IPS-18a (cell line): ENCODE data around the gene AMH.

ENCODE experiments used
- H3K27ac ChIP-seq: one replicate; pipeline ENCODE4 v1.5.1; 2013; ENCODE audit warnings: low read length
- H3K27me3 ChIP-seq: one replicate; pipeline ENCODE4 v1.6.1; 2013; ENCODE audit warnings: mild to moderate bottlenecking, low read length; ENCODE audit not compliant: control insufficient read depth, insufficient read depth
- H3K36me3 ChIP-seq: one replicate; pipeline ENCODE4 v1.6.1; 2013; ENCODE audit warnings: low read depth, low read length; ENCODE audit not compliant: control insufficient read depth
- H3K4me1 ChIP-seq: one replicate; pipeline ENCODE4 v1.6.1; 2013; ENCODE audit warnings: low read depth, low read length; ENCODE audit not compliant: control insufficient read depth
- H3K4me3 ChIP-seq: one replicate; pipeline ENCODE4 v1.5.1; 2013; ENCODE audit warnings: low read length
- H3K9ac ChIP-seq: one replicate; pipeline ENCODE4 v1.6.1; 2013; ENCODE audit warnings: mild to moderate bottlenecking, low read length, moderate library complexity
- H3K9me3 ChIP-seq: one replicate; pipeline ENCODE4 v1.6.1; 2013; ENCODE audit warnings: low read depth, low read length; ENCODE audit not compliant: control insufficient read depth

The AMH gene

GRCh38 chr19:2254064-2254872 lies 5.1 kb downstream of the AMH start:
- H3K4me1 ChIP-seq: no peaks in the 10 kb centered on the region
- H3K9ac ChIP-seq: no peak overlapping the region
- H3K9me3 ChIP-seq: no peaks in the 10 kb centered on the region
- H3K27ac ChIP-seq: no peak overlapping the region
- peak overlapping the region; percentile 64 for H3K4me3 ChIP-seq
- H3K36me3 ChIP-seq: no peaks in the 10 kb centered on the region
- peaks cover 25% of the 10 kb centered on the region for H3K27me3 ChIP-seq

DNA sequence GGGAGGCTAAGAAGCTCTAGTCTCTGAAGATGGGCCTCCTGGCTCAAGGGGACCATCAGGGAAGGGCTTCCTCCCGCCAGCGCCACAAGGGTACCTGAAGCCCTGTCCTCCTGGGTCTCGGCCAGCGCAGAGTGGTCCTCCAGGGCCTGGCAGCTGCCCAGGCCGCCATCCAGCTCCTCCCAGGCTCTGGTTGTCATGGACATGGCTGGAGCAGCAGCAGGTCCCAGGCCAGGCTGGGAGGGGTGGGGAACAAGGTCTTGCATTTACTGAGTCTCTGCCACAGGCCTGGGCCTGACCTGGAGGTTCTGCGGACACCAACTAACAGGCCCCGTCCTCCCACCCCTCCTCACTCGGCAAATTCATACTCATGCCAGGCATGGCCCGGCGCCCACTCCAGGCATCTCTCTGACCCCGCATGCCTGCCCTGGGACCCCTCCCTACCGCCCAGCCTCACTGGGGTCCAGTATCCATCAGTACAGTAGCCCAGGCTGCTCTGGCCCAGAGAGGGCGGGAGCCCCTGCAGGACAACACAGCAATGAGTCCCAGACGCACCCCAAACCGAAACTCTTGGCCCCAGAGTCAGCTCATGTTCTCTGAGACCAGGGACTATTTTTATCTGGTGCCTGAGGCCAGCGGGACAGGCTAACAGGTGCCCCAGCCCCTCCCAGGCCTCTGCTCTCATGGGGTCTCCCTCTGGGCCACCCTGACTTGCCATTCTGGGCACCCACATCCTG lies 6.2 kb downstream of the AMH start:
- no peak overlapping the region for H3K27ac ChIP-seq
- peaks cover 25% of the 10 kb centered on the region for H3K27me3 ChIP-seq
- H3K36me3 ChIP-seq: no peaks in the 10 kb centered on the region
- H3K9me3 ChIP-seq: no peaks in the 10 kb centered on the region
- H3K9ac ChIP-seq: no peak overlapping the region
- no peak overlapping the region for H3K4me3 ChIP-seq
- H3K4me1 ChIP-seq: no peaks in the 10 kb centered on the region

DNA sequence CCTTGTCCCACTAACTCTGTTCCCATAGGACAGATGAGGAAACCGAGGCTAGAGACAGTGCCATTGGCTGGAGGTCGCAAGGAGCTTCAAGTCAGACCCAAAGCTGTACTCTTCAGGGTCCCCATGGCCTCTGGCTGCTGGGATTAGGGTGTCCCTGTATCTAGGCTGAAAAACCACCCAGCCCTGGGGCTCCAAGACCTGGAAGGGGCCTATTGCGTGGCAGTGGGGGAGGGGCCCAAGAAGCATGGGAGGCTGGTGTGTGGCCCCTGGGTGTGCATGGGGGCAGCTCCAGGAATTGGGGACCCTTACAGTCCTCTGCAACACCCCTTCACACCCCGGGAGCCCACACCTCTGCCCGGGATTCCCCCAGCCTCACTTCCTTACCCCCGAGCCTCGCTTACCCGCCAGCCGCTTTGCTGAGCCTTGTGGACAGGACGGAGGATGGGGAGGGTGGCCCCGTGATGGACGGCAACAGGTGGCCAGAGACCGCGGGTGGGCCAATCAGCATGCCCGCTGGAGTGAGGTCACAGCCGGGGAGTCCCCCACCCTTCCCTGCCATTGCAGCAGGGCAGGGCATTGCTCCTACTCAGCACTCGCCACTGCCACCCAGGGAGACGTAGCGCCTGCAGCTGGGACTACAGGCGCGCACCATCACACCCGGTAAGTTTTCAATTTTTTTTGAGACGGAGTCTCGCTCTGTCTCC lies 7.0 kb downstream of the AMH start, which contains the start of gene JSRP1:
JSRP1 (minus strand) TSS at position 436 of the 704 bp plus-strand sequence. CDS start 1,103 bp downstream, outside the sequence.
- peaks cover 25% of the 10 kb centered on the region for H3K27me3 ChIP-seq
- H3K4me3 ChIP-seq: no peak within 1 kb of the TSS
- no peaks in the 10 kb centered on the region for H3K9me3 ChIP-seq
- no peaks in the 10 kb centered on the region for H3K4me1 ChIP-seq
- H3K27ac ChIP-seq: no peak within 1 kb of the TSS
- no peak within 1 kb of the TSS for H3K9ac ChIP-seq
- H3K36me3 ChIP-seq: no peaks in the 10 kb centered on the region

DNA sequence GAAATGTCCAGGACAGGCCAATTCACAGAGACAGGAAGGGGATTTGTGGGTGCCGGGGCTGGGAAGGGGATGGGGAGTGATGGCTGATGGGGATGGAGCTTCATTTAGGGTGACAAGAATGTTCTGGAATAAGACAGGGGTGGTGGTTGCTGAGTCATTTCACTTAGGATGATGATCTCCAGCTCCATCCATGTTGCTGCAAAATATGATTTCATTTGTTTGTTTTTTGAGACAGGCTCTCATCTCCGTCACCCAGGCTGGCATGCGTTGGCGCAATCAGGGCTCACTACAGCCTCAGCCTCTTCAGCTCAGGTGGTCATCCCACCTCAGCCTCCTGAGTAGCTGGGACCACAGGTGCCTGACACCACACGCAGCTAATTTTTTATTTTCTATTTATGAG lies 10.2 kb downstream of the AMH start:
- no peak overlapping the region for H3K4me3 ChIP-seq
- no peaks in the 10 kb centered on the region for H3K36me3 ChIP-seq
- H3K27ac ChIP-seq: no peak overlapping the region
- H3K9me3 ChIP-seq: no peaks in the 10 kb centered on the region
- no peak overlapping the region for H3K9ac ChIP-seq
- H3K4me1 ChIP-seq: no peaks in the 10 kb centered on the region
- H3K27me3 ChIP-seq: peaks cover under 1% of the 10 kb centered on the region

- Histone ChIP-seq H3K27me3 (no peaks in the 10 kb centered on the region), H3K4me1 (no peaks in the 10 kb centered on the region), H3K4me3 (no peak overlapping the region), H3K36me3 (no peaks in the 10 kb centered on the region), H3K9ac (no peak overlapping the region), H3K9me3 (no peaks in the 10 kb centered on the region), H3K27ac (no peak overlapping the region)
These were observed 11.2 kb downstream of the AMH start for GRCh38 chr19:2260341-2260805.

DNA sequence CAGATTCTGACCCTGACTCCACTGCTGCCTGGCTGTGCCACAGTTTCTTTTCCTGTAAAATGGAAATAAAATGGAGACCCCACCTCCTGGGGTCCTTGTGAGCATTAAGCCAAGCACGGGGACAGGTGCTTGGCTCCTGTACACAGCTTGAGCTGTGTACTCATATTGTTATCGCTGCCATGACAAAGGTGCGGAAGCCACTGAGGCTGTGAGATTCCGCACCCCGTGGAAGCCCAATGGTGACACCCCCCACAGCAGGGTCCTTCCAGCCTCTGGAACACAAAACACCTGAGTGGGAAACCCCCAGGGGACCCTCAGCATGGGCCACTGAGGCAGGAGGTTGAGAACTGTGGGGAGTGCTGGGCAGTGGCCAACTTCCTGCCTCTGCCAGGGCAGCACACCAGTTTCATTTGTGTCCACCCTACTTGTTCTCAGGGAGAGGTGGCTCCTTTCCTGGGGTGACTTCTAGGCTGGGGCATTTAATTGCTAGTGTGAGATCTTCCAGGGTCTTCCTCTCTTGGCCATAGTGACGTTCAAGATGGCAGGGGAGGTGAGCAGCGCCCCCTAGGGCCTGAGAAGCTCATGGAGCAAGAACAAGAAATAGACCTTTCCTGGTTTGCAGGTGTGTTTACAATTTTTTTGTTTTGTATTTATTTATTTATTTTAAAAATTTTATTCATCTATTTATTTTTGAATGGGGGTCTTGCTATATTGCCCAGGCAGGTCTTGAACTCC lies 12.5 kb downstream of the AMH start:
- Histone ChIP-seq H3K9ac (no peak overlapping the region), H3K36me3 (no peaks in the 10 kb centered on the region), H3K4me3 (no peak overlapping the region), H3K4me1 (no peaks in the 10 kb centered on the region), H3K27ac (no peak overlapping the region), H3K27me3 (no peaks in the 10 kb centered on the region), H3K9me3 (no peaks in the 10 kb centered on the region)

GRCh38 chr19:2266183-2266993 lies 17.3 kb downstream of the AMH start:
- H3K9me3 ChIP-seq: no peaks in the 10 kb centered on the region
- H3K4me1 ChIP-seq: no peaks in the 10 kb centered on the region
- H3K36me3 ChIP-seq: no peaks in the 10 kb centered on the region
- no peaks in the 10 kb centered on the region for H3K27me3 ChIP-seq
- H3K9ac ChIP-seq: no peak overlapping the region
- H3K27ac ChIP-seq: no peak overlapping the region
- H3K4me3 ChIP-seq: no peak overlapping the region

DNA sequence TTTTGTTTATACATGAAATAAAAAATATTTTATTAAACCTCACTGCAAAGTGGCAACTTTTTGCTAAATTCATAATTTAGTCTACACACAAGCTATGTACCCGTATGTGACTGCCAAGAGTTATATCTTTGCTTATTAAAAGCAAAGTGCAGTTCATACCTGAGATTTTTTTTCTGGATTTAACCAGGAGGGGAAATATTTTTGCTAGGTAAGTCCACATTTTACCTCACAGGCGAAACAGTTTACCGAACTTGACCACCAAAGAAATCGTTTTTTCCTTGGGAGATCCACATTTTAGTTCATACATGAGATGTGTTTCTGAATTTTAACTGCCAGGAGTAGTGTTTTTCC lies 19.3 kb downstream of the AMH start:
- Histone ChIP-seq H3K4me3 (peak overlapping the region; percentile 91), H3K9ac (peak overlapping the region; percentile 64), H3K27ac (no peak overlapping the region), H3K4me1 (peaks cover 3% of the 10 kb centered on the region), H3K36me3 (peaks cover 12% of the 10 kb centered on the region), H3K27me3 (no peaks in the 10 kb centered on the region), H3K9me3 (no peaks in the 10 kb centered on the region)

DNA sequence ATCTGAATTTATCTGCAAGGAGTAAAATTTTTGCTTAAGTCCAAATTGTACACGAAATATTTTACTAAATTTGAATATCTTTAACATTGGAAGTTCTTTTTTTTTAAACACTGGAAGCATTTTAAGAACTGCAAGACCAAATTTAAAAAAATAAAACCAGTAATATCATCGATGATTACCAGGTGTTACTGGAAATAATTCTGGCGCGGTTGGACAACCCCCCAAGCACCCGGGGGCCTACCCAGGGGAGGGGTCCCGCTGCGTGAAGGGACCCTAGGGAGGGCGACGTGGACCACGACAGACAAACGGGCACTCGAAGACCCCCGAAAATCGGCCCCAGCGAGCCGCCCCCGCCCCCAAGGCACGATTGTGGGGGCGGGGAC lies 19.7 kb downstream of the AMH start:
- no peaks in the 10 kb centered on the region for H3K9me3 ChIP-seq
- peak overlapping the region; percentile 64 for H3K9ac ChIP-seq
- peaks cover 12% of the 10 kb centered on the region for H3K36me3 ChIP-seq
- peak overlapping the region; percentile 65 for H3K27ac ChIP-seq
- H3K4me3 ChIP-seq: peak overlapping the region; percentile 91
- H3K27me3 ChIP-seq: no peaks in the 10 kb centered on the region
- peaks cover 3% of the 10 kb centered on the region for H3K4me1 ChIP-seq

GRCh38 chr19:2269244-2270156 lies 20.4 kb downstream of the AMH start:
- Histone ChIP-seq H3K27me3 (no peaks in the 10 kb centered on the region), H3K36me3 (peaks cover 12% of the 10 kb centered on the region), H3K9me3 (no peaks in the 10 kb centered on the region), H3K9ac (peak overlapping the region; percentile 92), H3K4me3 (peak overlapping the region; percentile 91), H3K4me1 (peaks cover 3% of the 10 kb centered on the region), H3K27ac (peak overlapping the region; percentile 53)
